DMS53 treated with DMSO at 0.1 percent for 48 hours (cell line): ENCODE data around the gene OR5AC2.

ENCODE experiments used
- DNase-seq: peaks from one replicate; lab custom pipeline; 2025; ENCODE audit not compliant: unreplicated experiment; lab: John Stamatoyannopoulos, UW

Gene OR5AC2

DNA sequence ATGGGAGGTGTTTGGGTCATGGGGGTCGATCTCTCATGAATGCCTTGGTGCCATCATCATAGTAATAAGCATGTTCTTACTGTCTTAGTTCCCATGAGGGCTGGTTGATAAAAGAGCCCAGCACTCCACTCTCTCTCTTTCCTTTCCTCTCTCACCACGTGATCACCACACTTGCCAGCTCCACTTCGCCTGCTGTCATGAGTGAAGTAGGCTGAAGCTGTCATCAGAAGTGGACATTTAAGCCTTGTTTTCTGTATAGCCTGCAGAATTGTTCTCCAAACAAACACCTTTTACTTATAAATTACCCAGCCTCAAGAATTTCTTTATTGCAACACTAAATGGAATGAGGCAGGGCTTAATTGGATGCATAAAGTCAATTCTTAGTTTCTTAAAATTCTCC lies 49.7 kb downstream of the OR5AC2 start:
- no peak for DNase-seq
